Measurements from ENCODE around the gene PRCP. TPM values are rescaled to one million over a fixed set of nuclear protein-coding genes. Genes with fewer than 3 reads are reported as not detected.
A peak's percentile ranks its signal among the peaks of the same experiment; 100 is the strongest.
"Not testable (repeated sequence)": the region's sequence is repeated elsewhere in the genome, so short reads cannot be mapped to it uniquely, and the experiment has no call there.

PRCP gene
- total and polyA plus RNA-seq, 12 donors: 29.9 to 196 (median 133) TPM

- TF ChIP-seq CTCF (IDR thresholded peaks at IDR 0.05) (no peak), POLR2A (IDR thresholded peaks at IDR 0.05) (no peak)
- no peak for DNase-seq
- no peaks in the 10 kb centered on the region for H3K9me3 ChIP-seq (replicated peaks in 1 of 3)
- peaks cover 7 to 19% of the 10 kb centered on the region in 2 donors for H3K4me1 ChIP-seq (replicated peaks in 1 of 2)
- 66 to 79% (median 77%) methylated on average over 2 of the region's 2 CpGs for WGBS, 4 donors
- H3K4me3 ChIP-seq: no peak overlapping the region
- H3K36me3 ChIP-seq (replicated peaks in 1 of 2): no peaks in the 10 kb centered on the region
- no peaks in the 10 kb centered on the region for H3K27me3 ChIP-seq
- peak overlapping the region in 3 of 5 donors; percentile 4 to 63 (median 60) for H3K27ac ChIP-seq
- intact Hi-C loops (cut with DNase I): no loop called here
Measured at GRCh38 chr11:82858133-82858532, 42.1 kb downstream of the PRCP start.

DNA sequence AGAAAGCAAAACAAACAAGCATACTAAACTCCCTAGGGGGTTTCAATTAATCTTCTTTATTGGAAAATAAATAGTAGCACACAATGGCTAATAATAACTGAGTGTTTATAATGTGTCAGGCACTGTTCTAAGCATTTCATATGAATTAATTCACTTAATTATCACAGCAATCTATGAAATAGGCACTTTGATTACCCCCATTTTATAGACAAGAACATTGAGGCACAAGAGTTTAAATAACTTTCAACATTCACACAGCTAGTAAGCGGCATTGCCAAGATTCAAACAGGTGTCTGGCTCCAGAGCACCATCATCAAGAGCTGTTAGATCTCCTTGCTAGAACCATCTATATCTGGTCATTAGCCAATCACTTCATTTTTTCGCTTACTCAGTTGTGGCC, 43.1 kb downstream of the PRCP start:
- Histone ChIP-seq H3K4me3 (no peak overlapping the region), H3K27ac (no peak overlapping the region), H3K27me3 (no peaks in the 10 kb centered on the region), H3K36me3 (replicated peaks in 1 of 2) (no peaks in the 10 kb centered on the region), H3K4me1 (replicated peaks in 1 of 2) (peaks cover 7 to 19% of the 10 kb centered on the region in 2 donors), H3K9me3 (replicated peaks in 1 of 3) (no peaks in the 10 kb centered on the region)
- 94 to 100% (median 98%) methylated on average over 2 of the region's 2 CpGs for WGBS, 4 donors
- intact Hi-C loops (cut with DNase I): no loop called here
- TF ChIP-seq POLR2A (IDR thresholded peaks at IDR 0.05) (no peak), CTCF (IDR thresholded peaks at IDR 0.05) (no peak)
- no peak for DNase-seq

DNA sequence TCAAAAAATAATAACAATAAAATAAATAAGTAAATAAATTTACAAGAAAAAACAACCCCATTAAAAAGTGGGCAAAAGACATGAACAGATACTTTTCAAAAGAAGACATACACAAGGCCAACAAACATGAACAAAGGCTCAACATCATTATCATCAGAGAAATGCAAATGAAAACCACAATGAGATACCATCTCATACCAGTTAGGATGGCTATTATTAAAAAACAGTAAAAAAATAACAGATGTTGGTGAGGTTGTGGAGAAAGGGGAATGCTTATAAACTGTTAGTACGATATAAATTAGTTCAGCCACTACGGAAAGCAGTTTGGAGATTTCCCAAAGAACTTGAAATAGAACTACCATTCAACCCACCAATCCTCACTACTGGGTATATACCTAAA, 44.6 kb downstream of the PRCP start:
- H3K4me3 ChIP-seq: no peak overlapping the region
- H3K4me1 ChIP-seq (replicated peaks in 1 of 2): peaks cover 7 to 19% of the 10 kb centered on the region in 2 donors
- TF ChIP-seq POLR2A (IDR thresholded peaks at IDR 0.05) (no peak), CTCF (IDR thresholded peaks at IDR 0.05) (no peak)
- no peaks in the 10 kb centered on the region for H3K36me3 ChIP-seq (replicated peaks in 1 of 2)
- intact Hi-C loops (cut with DNase I): no loop called here
- DNase-seq: no peak
- 95 to 98% (median 96%) methylated on average over 2 of the region's 2 CpGs for WGBS, 4 donors
- H3K27me3 ChIP-seq: no peaks in the 10 kb centered on the region
- H3K9me3 ChIP-seq (replicated peaks in 1 of 3): no peaks in the 10 kb centered on the region
- H3K27ac ChIP-seq: no peak overlapping the region

GRCh38 chr11:82854916-82855315, 45.3 kb downstream of the PRCP start:
- H3K27ac ChIP-seq; H3K27me3 ChIP-seq; DNase-seq; intact Hi-C loops (cut with DNase I); H3K4me3 ChIP-seq; H3K9me3 ChIP-seq (replicated peaks in 1 of 3); H3K36me3 ChIP-seq (replicated peaks in 1 of 2): not testable (repeated sequence)
- H3K4me1 ChIP-seq (replicated peaks in 1 of 2): peaks cover 7 to 19% of the 10 kb centered on the region in 2 donors
- 92 to 100% (median 96%) methylated on average over 1 of the region's 1 CpG for WGBS, 4 donors

- Histone ChIP-seq H3K27me3 (no peaks in the 10 kb centered on the region), H3K36me3 (replicated peaks in 1 of 2) (peaks cover 0 to 3% of the 10 kb centered on the region in 2 donors), H3K4me3 (no peak overlapping the region), H3K4me1 (replicated peaks in 1 of 2) (peaks cover 4 to 19% of the 10 kb centered on the region in 2 donors), H3K27ac (no peak overlapping the region), H3K9me3 (replicated peaks in 1 of 3) (no peaks in the 10 kb centered on the region)
- TF ChIP-seq CTCF (IDR thresholded peaks at IDR 0.05) (no peak), POLR2A (IDR thresholded peaks at IDR 0.05) (no peak)
- intact Hi-C loops (cut with DNase I): no loop called here
- no peak for DNase-seq
Measured at GRCh38 chr11:82854242-82854641, 46.0 kb downstream of the PRCP start.

All from adrenal gland (tissue), 12 donors.